ENCODE measurements around the gene BRINP2.

- TF ChIP-seq BHLHE40 (IDR thresholded peaks at IDR 0.05; ENCODE audit: low read depth, low read length) (no peak), CTCF (IDR thresholded peaks at IDR 0.05) (no peak), RAD21 (conservative IDR thresholded peaks at IDR 0.05 in 1 of 2, IDR thresholded peaks at IDR 0.05 in 1 of 2) (no peak), EHMT2 (IDR thresholded peaks at IDR 0.05; ENCODE audit: low read depth) (no peak), PBX3 (IDR thresholded peaks at IDR 0.05) (no peak), ESRRA (IDR thresholded peaks at IDR 0.05; ENCODE audit: borderline replicate concordance, low read length) (no peak)
Observed at GRCh38 chr1:177186639-177187038, 15.9 kb downstream of the BRINP2 start.

All from A549 (cell line).